ENCODE measurements around the gene LILRB4. TPM values are rescaled to one million over a fixed set of nuclear protein-coding genes. Genes with fewer than 3 reads are reported as not detected.

The LILRB4 gene
- total and polyA plus RNA-seq, 2 of the 4 experiments (the other 2 are of a cell fraction), result not detected

GRCh38 chr19:54660964-54661363 lies 1.8 kb upstream of the LILRB4 start:
- Histone ChIP-seq H3K4me2 (ENCODE audit: low read depth, low read length) (no peak overlapping the region), H2BK15ac (ENCODE audit: low read depth, low read length) (no peak overlapping the region), H4K5ac (ENCODE audit: low read depth, low read length) (no peak overlapping the region), H4K91ac (ENCODE audit: insufficient read depth, low read depth, low read length) (no peak overlapping the region), H4K8ac (ENCODE audit: low read depth in 2 of 2, low read length in 2 of 2) (no peak overlapping the region), H3K23ac (ENCODE audit: low read depth, low read length) (no peak overlapping the region), H4K20me1 (ENCODE audit: insufficient read depth, low read length) (no peaks in the 10 kb centered on the region), H3K9me3 (ENCODE audit: control insufficient read depth, insufficient read depth, low read length) (peaks cover 43% of the 10 kb centered on the region), H2AK9ac (replicated peaks; ENCODE audit: low read depth, low read length, poor library complexity) (no peak overlapping the region), H2AFZ (replicated peaks; ENCODE audit: low read length, poor library complexity) (no peak overlapping the region), H3K27me3 (ENCODE audit: control insufficient read depth, insufficient read depth, low read length) (no peaks in the 10 kb centered on the region), H2BK120ac (ENCODE audit: low read depth, low read length) (no peak overlapping the region), H3K36me3 (ENCODE audit: control insufficient read depth, insufficient read depth, low read length) (no peaks in the 10 kb centered on the region), H2AK5ac (ENCODE audit: low read depth, low read length) (no peak overlapping the region), H3K79me1 (ENCODE audit: low read depth in 1 of 2, low read length in 2 of 2) (no peaks in the 10 kb centered on the region), H3K9me1 (ENCODE audit: insufficient read depth, low read length) (no peaks in the 10 kb centered on the region), H3K4me1 (ENCODE audit: control insufficient read depth, insufficient read depth, low read length) (no peaks in the 10 kb centered on the region), H3K18ac (ENCODE audit: low read depth, low read length) (no peak overlapping the region), H2BK20ac (ENCODE audit: low read depth, low read length) (no peak overlapping the region), H2BK5ac (ENCODE audit: low read depth, low read length, poor library complexity, severe bottlenecking) (no peak overlapping the region), H3K9ac (ENCODE audit: low read depth, low read length) (no peak overlapping the region), H3K27ac (ENCODE audit: insufficient read depth, low read length) (no peak overlapping the region), H3K4ac (ENCODE audit: low read depth, low read length) (no peak overlapping the region), H3K56ac (ENCODE audit: extremely low read depth, insufficient read depth, low read length) (no peak overlapping the region), H3K4me3 (ENCODE audit: insufficient read depth, low read depth, low read length) (no peak overlapping the region), H3K14ac (replicated peaks; ENCODE audit: low read depth, low read length) (no peak overlapping the region)
- dilution Hi-C loops (cut with HindIII; ENCODE audit: low sequenced_read_pairs, unreplicated experiment) (no loop called here), in situ Hi-C loops (cut with MboI; ENCODE audit: low sequenced_read_pairs) (no loop called here), intact Hi-C loops (cut with micrococcal nuclease) (no loop called here)
- CTCF ChIA-PET, result no interaction called here
- POLR2A ChIA-PET (ENCODE audit: unreplicated experiment), result no interaction called here
- BruUV-seq (replicated peaks), result no TSS peak
- no peak for DNase-seq
- TF ChIP-seq RAD21 (IDR thresholded peaks at IDR 0.05; ENCODE audit: low read length) (no peak), MAFK (IDR thresholded peaks at IDR 0.05; ENCODE audit: low read depth, low read length) (no peak), MXI1 (IDR thresholded peaks at IDR 0.05; ENCODE audit: borderline replicate concordance, low read depth, low read length) (no peak), BHLHE40 (IDR thresholded peaks at IDR 0.05; ENCODE audit: low read depth, low read length) (no peak), RFX5 (IDR thresholded peaks at IDR 0.05; ENCODE audit: low read depth, low read length) (no peak), MAZ (IDR thresholded peaks at IDR 0.05; ENCODE audit: borderline replicate concordance, low read depth, low read length) (no peak), SMC3 (IDR thresholded peaks at IDR 0.05; ENCODE audit: low read depth, low read length) (no peak), POLR2A (IDR thresholded peaks at IDR 0.05; ENCODE audit: low read depth, low read length) (no peak), NFE2L2 (IDR thresholded peaks at IDR 0.05; ENCODE audit: low read depth, low read length) (no peak), FOS (IDR thresholded peaks at IDR 0.05; ENCODE audit: low read depth, low read length) (no peak)
- TF ChIP-seq, protein P1, sequence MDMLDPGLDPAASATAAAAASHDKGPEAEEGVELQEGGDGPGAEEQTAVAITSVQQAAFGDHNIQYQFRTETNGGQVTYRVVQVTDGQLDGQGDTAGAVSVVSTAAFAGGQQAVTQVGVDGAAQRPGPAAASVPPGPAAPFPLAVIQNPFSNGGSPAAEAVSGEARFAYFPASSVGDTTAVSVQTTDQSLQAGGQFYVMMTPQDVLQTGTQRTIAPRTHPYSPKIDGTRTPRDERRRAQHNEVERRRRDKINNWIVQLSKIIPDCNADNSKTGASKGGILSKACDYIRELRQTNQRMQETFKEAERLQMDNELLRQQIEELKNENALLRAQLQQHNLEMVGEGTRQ (IDR thresholded peaks at IDR 0.05; ENCODE audit: low read depth, low read length), result no peak
- ATAC-seq (ENCODE audit: low read depth), result no peak
- WGBS, 2 experiments (ENCODE audit: extremely low coverage in 2 of 2, insufficient read length in 1 of 2), result no CpG with 5 or more reads among the region's 6 CpGs

Measured in IMR-90 (cell line).